GM20431 (cell line): ENCODE measurements around the gene C1QC.

Experiments used
- in situ Hi-C: fragments of 300-500 bp; cut with MseI, MboI; formaldehyde crosslinking; loops from one replicate; pipeline ENCODE4 v1.15.0; 2020; ENCODE audit warnings: low sequenced_read_pairs; ENCODE audit not compliant: unreplicated experiment

C1QC gene

DNA sequence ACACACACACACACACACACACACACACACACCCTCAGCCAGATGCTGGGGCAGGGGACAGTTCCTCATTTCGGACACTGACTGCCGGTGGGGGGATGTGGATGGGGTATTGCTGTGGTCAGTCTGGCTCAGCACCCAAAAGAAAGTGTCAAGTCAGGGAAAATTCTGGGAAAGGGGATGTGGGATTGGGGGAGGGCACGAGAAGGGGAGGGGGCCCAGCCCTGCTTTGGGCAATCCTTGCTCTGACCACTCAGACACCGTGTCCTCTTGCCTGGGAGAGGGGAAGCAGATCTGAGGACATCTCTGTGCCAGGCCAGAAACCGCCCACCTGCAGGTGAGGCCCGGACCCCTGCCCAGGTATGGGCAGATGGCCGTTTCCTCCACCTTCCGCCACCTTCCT, at the start of gene C1QC:
Gene C1QC, plus strand, starts transcription at position 253 of the 400 bp plus-strand sequence. CDS start 391 bp downstream, outside the sequence.
- in situ Hi-C loops: loop anchor here (10.0 to 25.0 kb wide), 2 partner anchors 229 to 506 kb away; partner anchors contain the start of gene WNT4

DNA sequence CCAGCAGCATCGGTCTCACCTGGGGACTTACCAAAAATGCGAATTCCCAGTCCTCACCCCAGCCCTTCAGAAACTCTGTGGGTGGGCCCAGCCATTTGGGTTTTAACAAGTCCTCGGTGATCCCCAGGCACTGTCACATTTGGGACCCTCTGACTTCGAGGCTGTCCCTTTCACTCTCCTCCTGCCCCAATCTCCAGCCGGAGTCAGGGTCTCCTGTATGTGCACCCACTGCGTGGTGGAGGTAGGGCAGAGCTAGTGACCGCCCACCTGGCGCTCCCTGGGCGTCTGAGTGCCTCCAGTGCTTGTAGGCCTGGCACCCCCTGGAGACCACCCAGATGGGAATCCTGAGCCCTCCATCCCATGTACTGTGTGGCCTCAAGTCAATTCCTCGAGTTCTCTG, 49.0 kb upstream of the C1QC start:
- in situ Hi-C loops: no loop called here

DNA sequence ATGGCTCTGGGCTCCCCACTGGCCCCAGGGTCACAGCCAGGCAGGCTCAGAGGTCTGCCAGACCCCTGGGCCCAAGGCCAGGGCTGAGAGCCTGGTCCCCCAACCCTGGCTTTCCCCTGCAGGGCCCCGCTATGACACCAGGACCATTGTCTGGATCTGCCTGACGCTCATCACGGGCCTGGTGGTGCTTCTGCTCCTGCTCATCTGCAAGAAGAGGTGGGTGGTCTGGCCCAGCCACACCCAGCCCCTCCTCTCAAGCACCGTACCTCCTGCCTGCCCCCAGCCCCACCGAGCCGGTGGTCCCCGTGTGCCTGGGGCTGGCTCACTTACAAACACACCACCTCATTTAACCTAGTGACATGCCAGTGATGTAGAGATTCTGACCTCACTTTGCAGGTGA, 48.3 kb upstream of the C1QC start:
- in situ Hi-C loops: no loop called here

DNA sequence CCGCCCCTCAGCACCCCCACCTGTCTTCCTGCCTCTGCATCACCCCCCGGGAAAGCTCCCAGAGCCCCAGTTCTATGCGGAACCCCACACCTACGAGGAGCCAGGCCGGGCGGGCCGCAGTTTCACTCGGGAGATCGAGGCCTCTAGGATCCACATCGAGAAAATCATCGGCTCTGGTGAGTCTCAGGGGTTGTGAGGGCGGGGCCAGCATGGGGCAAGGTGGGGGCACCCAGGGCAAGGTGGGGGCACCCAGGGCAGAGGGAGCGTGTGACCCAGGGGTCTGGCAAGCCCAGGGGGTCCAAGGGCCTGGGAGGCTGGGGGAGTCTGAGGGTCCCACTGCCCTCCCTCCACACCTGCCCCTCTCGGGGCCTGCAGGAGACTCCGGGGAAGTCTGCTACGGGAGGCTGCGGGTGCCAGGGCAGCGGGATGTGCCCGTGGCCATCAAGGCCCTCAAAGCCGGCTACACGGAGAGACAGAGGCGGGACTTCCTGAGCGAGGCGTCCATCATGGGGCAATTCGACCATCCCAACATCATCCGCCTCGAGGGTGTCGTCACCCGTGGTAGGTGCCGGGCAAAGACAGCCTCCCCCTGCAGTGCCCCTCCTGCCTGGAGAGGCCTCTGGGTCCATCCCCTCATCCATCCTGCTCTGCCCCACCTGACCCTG, 46.0 kb upstream of the C1QC start:
- in situ Hi-C loops: no loop called here

DNA sequence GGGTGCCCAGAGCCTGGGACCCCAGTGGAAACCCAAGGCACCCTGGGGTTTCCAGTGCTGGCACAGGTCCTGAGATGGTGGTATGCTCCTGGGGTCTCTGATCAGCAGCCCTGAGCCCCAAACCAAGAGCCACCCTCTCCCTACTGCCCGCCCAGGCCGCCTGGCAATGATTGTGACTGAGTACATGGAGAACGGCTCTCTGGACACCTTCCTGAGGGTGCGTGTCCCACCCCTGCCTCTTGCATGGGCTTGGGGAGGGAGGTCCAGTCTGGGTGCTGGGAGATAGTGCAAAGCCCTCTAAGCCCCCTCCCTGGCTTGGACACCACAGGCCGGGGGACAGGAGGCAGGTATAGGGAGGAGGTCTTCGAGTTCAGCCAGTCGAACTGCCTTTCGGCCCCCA, 45.4 kb upstream of the C1QC start:
- in situ Hi-C loops: no loop called here

DNA sequence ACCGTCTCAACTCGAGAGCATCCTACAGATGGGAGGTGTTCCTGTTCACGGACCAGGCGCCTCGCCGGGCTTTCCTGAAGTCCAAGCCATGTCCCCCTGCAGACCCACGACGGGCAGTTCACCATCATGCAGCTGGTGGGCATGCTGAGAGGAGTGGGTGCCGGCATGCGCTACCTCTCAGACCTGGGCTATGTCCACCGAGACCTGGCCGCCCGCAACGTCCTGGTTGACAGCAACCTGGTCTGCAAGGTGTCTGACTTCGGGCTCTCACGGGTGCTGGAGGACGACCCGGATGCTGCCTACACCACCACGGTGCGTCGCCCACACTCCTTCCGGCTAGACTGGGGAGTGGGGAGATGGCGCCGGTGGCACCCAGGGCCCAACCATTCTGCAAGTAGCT, 44.7 kb upstream of the C1QC start:
- in situ Hi-C loops: no loop called here

DNA sequence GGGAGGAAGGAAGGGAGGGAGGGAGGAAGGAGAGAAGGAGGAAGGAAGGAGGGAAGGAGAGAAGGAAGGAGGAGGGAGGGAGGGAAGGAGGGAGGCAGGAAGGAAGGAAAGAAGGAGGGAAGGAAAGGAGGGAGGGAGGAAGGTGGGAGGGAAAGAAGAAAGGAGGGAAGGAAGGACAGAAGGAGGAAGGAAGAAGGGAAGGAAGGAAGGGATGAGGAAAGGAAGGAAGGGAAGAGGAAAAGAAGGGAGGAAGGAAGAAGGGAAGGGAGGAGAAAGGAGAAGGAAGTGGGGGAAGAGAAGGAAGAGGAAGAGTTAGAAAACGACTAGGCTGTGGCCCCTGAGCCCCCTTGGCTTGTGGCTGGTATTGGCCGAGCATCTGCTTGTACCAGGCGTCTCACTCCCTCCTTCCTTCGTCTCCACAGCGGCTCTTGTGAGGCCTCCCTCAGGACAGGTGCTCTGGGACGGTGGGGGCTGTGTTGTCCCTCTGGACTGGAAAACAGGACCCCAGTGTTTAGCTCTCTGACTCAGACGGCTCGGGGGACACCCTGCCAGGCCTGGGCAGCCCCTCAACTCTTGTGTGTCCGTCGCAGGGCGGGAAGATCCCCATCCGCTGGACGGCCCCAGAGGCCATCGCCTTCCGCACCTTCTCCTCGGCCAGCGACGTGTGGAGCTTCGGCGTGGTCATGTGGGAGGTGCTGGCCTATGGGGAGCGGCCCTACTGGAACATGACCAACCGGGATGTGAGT, 43.2 kb upstream of the C1QC start:
- in situ Hi-C loops: no loop called here

DNA sequence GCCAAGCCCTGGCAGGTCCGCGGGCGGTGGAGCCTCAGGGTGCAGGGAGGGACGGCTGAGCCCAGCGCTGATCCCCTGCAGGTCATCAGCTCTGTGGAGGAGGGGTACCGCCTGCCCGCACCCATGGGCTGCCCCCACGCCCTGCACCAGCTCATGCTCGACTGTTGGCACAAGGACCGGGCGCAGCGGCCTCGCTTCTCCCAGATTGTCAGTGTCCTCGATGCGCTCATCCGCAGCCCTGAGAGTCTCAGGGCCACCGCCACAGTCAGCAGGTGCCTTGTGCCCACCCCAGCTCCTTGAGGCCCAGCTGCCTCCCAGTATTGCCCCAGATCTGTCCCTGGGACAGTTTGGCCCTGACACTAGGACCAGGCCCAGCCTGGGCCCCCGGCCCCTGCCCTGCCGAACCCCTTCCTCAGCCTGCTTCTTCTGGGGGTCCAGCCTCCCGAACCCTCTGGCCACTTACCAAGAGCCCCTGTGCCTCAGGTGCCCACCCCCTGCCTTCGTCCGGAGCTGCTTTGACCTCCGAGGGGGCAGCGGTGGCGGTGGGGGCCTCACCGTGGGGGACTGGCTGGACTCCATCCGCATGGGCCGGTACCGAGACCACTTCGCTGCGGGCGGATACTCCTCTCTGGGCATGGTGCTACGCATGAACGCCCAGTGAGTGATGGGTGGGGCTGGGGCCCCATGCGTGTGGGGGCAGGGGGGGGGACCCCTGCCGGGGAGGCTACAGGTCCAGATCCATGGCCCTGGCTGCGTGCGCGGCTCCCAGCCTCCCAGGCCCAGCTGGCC, 42.4 kb upstream of the C1QC start:
- in situ Hi-C loops: no loop called here

DNA sequence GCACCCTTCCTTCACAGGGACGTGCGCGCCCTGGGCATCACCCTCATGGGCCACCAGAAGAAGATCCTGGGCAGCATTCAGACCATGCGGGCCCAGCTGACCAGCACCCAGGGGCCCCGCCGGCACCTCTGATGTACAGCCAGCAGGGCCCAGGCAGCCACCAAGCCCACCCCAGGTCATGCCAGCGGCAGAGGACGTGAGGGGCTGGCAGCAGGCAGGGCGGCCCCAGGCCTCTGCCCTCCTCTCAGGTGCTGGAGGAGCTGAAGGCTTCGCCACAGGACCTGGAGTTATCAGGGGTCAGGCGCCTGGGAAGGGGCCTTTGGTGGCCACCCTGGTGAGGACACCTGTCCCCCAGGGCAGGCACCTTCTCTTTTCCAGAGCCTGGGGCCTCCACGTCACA, 41.8 kb upstream of the C1QC start:
- in situ Hi-C loops: no loop called here

DNA sequence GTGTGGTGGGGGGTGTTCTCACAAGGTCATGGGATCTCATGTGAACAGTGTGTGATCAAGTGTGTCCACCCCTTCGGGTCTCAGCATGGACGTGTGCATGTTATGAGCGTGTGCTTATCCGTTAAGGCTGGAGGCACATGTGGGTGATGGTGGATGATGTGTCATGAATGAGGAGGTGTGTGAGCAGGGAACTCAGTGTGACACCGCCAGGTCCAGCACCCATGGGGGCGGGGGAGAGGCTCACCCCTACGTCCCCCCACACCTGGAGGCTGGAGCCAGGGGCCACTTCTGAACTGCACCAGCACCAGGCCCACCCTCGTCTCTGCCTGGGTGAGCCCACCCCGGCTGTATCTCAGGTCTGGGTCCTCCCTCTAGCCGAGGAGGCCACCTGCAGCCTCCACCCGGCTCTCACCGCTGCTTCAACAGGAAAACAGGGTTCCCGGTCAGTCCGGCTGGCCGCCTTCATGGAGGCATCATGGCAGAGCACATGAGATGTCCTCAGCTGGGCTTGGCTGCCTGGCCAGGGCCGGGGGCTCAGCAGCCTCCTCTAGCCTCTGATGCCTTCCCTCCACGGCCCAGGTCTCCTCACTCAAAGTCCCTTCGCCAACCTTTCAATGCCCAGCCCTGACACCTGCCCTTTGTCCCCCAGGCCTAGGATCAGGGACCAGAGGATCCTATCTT, 41.2 kb upstream of the C1QC start:
- in situ Hi-C loops: no loop called here

DNA sequence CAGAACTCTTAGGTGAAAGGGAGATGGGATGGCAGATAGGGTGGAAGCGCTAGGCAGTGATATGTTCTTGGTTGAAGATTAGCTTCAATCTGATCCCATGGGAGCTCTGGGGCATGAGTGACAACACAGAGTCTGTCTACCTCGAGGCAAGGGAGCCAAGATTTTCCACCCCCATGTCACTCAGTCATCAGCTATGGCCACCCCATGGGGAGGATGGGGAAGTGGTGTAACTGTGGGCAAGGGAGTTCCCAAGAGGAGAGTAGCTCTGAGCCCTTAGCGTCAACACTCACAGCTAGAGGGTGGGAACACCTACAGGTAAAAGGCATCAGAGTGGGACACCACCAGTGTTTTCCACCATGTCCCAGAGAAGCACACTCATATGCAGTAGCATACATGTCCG, 37.3 kb upstream of the C1QC start:
- in situ Hi-C loops: no loop called here

DNA sequence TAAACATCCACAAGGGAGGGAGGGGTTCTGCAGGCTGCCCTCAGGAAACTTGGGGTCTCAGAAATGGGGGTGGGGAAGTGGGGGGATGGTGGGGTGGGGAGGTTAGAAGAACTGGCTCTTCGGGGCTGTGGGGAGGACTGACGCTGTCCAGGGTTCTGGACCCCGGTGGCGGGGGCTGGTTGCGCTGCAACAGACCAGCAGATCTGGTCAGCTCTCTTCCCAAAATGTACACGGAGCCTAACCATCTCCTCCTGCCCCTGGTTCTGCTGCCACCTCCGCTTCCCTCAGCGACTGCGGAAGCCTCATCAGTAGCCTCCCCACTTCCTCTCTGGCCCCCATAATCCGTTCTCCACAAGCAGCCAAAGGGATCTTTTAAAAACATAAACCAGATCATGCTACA, 36.3 kb upstream of the C1QC start:
- in situ Hi-C loops: no loop called here

DNA sequence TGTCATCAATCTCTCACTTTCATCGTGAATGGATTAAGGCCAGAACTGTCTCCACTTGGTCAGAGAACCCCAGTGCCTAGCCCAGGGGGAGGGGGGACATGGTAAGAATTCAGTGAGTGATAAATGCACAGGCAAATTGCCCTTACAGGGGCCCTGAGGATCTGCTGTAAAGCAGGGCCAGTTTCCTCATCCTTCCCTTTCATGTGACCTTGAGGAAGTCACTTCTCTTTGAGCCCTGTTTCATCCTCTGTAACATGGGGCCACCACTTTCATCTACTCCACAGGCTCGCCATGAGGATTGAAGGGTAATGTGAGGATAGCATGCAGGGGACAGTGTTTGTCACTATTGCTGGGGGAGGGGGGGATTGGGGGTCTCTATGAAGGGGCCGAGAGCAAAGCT, 35.1 kb upstream of the C1QC start:
- in situ Hi-C loops: no loop called here

DNA sequence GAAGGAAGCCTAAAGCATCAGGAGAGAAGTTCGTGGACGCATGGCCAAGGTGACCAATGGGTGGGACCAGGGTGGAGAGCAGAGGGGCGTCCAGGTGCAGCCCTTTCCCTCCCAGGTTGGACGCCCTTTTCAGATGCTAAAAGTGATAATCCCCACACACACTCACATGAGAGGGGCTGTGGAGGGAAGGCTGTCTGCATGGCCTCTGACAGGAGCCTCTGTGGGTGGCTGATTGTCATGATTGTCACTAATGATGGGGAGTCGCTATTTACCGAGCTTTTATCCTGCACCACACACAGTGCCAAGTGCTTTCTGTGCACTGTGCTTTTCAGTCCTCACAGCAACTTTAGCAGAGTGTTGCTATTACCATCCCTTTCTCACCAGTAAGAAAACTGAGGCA, 34.1 kb upstream of the C1QC start:
- in situ Hi-C loops: no loop called here

DNA sequence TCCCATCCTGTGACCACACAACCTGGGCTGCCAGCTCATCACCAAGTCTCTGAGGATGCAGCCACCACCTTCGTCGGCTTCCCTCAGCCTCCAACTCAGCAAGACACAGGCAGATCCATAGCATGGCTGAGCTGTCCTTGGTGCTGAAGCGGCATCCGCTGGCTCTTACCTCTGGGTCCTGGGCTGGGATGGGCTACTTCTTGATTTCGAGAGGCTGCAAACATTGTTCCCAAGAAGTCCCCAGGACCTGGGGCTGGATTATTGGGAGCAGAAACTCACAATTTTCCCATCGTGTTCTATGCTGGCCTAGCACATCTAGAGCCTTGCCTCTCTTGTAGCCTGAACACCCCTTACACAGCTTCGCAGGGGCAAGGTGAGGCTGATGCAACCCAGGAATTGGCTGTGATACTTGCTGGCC, 31.9 kb upstream of the C1QC start:
- in situ Hi-C loops: no loop called here

DNA sequence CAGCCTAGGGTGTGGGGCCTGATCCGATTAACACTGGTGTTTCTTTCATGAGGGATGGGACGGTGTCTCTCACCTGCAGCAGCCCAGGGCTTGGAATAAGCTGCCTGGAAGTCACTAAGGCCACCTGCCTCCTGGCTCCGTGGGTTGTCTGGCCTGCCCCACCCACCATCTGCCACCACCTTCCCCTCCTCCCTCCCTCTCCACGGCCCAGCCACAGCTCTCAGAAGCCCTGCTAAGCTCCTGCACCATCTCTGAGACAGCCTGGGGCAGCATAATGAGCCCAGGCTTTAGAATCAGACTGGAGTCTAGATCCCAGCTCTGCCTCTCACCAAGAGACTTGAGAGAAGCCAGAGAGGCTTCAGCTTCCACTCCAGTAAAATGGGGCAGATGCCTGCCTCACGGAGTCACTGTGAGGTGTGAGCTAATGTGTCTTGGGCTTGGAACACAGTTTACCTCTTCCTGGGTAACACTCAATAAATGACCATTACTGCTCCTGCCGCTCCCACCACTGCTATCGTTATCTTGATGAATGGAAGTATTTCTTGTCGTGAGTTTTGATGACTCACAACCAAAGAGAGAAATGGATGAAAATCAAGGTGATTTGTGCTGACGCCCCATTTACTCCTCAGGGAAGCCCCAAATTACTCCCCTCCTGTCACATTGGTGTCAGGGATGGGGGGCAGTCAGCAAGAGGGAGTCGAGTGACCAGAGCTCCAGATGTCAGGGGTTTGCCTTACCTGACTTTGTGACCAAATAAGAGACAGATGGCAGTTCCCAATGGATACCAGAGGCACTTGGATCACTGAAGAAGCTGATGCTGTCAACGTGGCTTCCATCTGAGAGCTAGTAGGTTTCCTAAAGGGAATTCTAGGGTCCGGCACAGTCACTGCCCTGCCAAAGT, 30.5 kb upstream of the C1QC start:
- in situ Hi-C loops: no loop called here

DNA sequence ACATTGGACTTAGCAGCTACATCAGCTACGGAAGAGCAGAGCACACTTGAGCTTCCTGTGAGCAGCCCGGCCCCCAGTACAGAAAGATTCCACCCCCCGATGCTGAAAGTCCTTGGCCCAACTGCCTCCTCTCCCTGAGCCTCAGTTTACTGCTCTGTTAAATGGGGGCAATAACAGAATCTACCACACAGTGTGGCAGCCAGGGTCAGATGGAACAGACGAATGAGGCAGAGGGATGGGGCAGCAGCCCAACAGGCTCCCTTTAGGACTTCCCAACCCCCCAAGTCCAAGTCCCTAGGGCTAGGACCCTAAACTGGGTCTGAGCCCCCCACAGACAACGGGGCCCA, 29.9 kb upstream of the C1QC start:
- in situ Hi-C loops: no loop called here

DNA sequence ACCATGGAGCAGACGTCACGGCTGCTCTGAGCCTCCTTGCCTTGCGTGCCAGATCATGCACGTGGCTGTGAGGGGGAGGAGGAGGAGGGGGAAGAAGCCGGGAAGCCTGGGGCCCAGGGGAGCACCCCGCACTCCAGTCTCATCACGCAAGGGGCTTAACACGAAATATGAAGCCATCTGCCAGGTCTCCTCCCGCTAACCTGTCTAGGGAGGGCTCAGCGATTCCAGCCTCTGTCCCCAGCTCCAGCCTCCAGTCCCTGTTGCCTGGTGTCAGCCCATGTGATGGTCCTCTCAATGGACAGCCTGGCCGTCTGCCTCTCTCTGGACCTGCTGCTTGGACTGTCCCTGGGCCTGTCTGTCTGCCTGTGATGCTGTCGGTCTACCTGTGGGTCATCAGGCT, 29.5 kb upstream of the C1QC start:
- in situ Hi-C loops: no loop called here

DNA sequence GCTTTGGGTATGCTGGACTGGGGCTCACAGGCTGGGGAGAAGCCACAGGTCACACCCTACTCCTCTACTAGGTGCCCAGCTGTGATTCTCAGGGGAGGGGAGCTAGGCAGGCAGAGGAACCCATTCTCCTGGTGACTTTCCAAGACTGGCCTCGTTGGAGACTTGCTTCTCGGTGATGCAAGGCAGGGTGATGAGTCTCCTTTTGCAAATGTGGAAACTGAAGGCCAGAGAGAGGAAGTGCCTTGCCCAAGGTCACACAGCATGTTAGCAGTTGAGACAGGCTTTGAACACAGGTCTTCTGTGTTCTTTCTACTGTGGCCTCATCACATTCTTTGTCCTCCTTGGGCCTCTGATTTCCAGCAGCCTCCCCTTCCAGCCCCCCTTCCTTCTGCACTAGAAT, 27.5 kb upstream of the C1QC start:
- in situ Hi-C loops: no loop called here

DNA sequence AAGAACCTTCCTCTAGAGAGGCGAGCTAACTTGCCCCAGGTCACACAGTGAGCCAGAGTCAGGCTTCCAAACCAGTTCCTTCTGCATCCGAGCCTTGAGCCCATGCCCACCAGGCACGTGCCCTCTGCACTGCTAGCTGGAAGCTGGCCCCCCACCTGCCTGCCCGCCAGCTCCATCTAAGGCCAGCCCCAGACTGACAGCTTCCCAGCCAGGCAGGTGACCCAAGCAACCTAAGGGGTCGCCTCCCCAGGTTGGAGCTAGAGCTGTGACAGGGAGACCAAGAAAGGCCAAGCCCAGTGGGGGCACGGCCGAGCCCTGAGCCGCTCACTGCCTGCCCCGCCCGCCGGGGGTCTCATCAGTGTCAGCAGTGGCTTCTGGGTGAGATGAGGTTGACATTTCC, 26.9 kb upstream of the C1QC start:
- in situ Hi-C loops: no loop called here
